H1 (cell line): ENCODE data around the gene ANKRD29.

Source experiments
- CEBPB ChIP-seq: IDR thresholded peaks from 2 replicates; pipeline ENCODE4 v1.6.1; 2012; ENCODE audit warnings: low read depth, low read length
- CHD2 ChIP-seq: IDR thresholded peaks from 2 replicates; pipeline ENCODE4 v1.6.1; 2012; ENCODE audit warnings: low read length, improper control_type of control experiment
- GABPA ChIP-seq: IDR thresholded peaks from 2 replicates; pipeline ENCODE4 v1.6.1; 2011; ENCODE audit warnings: mild to moderate bottlenecking, low read length, moderate library complexity, borderline replicate concordance; ENCODE audit not compliant: insufficient read depth
- KDM5A ChIP-seq: fragments of 200-600 bp; IDR thresholded peaks from 2 replicates; pipeline ENCODE4 v1.7.1; 2012; ENCODE audit warnings: mild to moderate bottlenecking, low read length, inconsistent platforms, mixed read lengths
- POLR2A ChIP-seq, 2 experiments: IDR thresholded peaks; 1 replicate in 1 of 2; 2 replicates in 1 of 2; pipeline ENCODE4 v1.6.1; 2011; ENCODE audit warnings: low read depth in 2 of 2, low read length in 2 of 2, mild to moderate bottlenecking in 2 of 2; ENCODE audit errors: control extremely low read depth in 1 of 2
- POLR2AphosphoS5 ChIP-seq: IDR thresholded peaks from 2 replicates; pipeline ENCODE4 v1.6.1; 2011; ENCODE audit warnings: low read depth, low read length
- RAD21 ChIP-seq, 2 experiments: IDR thresholded peaks in 1 of 2; conservative IDR thresholded peaks in 1 of 2; 2 replicates each; pipeline ENCODE4 v1.6.1; 2011; ENCODE audit warnings: low read depth in 2 of 2, low read length in 2 of 2, improper control_type of control experiment in 1 of 2, inconsistent platforms in 1 of 2, mild to moderate bottlenecking in 1 of 2, moderate library complexity in 1 of 2
- SIRT6 ChIP-seq: IDR thresholded peaks from one replicate; pipeline ENCODE4 v1.7.1; 2012; ENCODE audit warnings: low read length, inconsistent platforms
- TAF7 ChIP-seq: optimal IDR thresholded peaks from 2 replicates; pipeline ENCODE3; 2011; ENCODE audit warnings: low read depth, mild to moderate bottlenecking, inconsistent platforms, low read length, moderate library complexity, borderline replicate concordance
- ZNF274 ChIP-seq: IDR thresholded peaks from 2 replicates; pipeline ENCODE4 v1.7.0; 2012; ENCODE audit warnings: low read length, borderline replicate concordance; ENCODE audit errors: extremely low read depth
- TF ChIP-seq, protein P1 (sequence below), 3 experiments: IDR thresholded peaks; 1 replicate in 2 of 3; 2 replicates in 1 of 3; pipeline versions ENCODE4 v1.5.1 to v1.6.1; 2011; ENCODE audit warnings: low read length in 3 of 3, mild to moderate bottlenecking in 3 of 3, inconsistent platforms in 2 of 3, low read depth in 1 of 3, moderate library complexity in 1 of 3; ENCODE audit not compliant: insufficient read depth in 1 of 3; ENCODE audit errors: control extremely low read depth in 1 of 3
- TF ChIP-seq, protein P2 (sequence below): IDR thresholded peaks from 2 replicates; pipeline ENCODE4 v1.6.1; 2011; ENCODE audit warnings: low read depth, mild to moderate bottlenecking, low read length; ENCODE audit not compliant: insufficient read depth

DNA sequence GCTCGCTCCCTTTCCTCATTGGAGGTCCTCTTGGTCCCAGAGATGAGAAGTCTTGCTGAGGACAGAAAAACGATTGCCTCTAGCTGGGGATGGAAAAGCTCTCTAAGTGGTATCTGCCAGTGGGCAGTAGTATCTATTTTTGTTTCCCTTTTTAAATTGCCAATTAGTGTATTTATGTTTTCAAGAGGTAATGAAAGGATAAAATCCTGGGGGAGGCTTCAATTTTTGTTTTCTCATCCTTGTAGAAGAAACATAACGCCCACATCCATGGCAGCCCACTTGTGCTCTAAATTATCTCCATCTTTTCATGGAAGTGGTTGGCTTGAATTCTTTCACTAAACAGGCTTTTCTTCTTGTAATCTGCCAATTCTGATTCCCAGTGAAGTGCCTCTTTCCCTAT is 14.3 kb downstream of the ANKRD29 start:
- TF ChIP-seq TAF7, result no peak
- TF ChIP-seq POLR2A (IDR thresholded peaks at IDR 0.05; ENCODE audit: control extremely low read depth in 1 of 2, low read depth in 2 of 2, low read length in 2 of 2), result no peak
- TF ChIP-seq GABPA, result no peak
- TF ChIP-seq SIRT6, result no peak
- no peak for TF ChIP-seq POLR2AphosphoS5
- no peak for TF ChIP-seq CEBPB
- TF ChIP-seq, protein P1, sequence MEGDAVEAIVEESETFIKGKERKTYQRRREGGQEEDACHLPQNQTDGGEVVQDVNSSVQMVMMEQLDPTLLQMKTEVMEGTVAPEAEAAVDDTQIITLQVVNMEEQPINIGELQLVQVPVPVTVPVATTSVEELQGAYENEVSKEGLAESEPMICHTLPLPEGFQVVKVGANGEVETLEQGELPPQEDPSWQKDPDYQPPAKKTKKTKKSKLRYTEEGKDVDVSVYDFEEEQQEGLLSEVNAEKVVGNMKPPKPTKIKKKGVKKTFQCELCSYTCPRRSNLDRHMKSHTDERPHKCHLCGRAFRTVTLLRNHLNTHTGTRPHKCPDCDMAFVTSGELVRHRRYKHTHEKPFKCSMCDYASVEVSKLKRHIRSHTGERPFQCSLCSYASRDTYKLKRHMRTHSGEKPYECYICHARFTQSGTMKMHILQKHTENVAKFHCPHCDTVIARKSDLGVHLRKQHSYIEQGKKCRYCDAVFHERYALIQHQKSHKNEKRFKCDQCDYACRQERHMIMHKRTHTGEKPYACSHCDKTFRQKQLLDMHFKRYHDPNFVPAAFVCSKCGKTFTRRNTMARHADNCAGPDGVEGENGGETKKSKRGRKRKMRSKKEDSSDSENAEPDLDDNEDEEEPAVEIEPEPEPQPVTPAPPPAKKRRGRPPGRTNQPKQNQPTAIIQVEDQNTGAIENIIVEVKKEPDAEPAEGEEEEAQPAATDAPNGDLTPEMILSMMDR (IDR thresholded peaks at IDR 0.05; ENCODE audit: control extremely low read depth in 1 of 3, insufficient read depth in 1 of 3, low read depth in 1 of 3, low read length in 3 of 3), result no peak
- no peak for TF ChIP-seq CHD2
- no peak for TF ChIP-seq RAD21 (IDR thresholded peaks at IDR 0.05 in 1 of 2, conservative IDR thresholded peaks at IDR 0.05 in 1 of 2; ENCODE audit: low read depth in 2 of 2, low read length in 2 of 2)
- no peak for TF ChIP-seq KDM5A
- TF ChIP-seq ZNF274, result no peak
- TF ChIP-seq, protein P2, sequence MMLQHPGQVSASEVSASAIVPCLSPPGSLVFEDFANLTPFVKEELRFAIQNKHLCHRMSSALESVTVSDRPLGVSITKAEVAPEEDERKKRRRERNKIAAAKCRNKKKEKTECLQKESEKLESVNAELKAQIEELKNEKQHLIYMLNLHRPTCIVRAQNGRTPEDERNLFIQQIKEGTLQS, result no peak
